ENCODE results near the gene APBA3.

Gene APBA3

GRCh38 chr19:3746371-3747056 is 15.0 kb downstream of the APBA3 start:
- DNase-seq = no peak

GRCh38 chr19:3745363-3746045 is 16.0 kb downstream of the APBA3 start:
- no peak for DNase-seq

GRCh38 chr19:3743486-3743885 is 18.0 kb downstream of the APBA3 start:
- DNase-seq = no peak

- DNase-seq = no peak
Observed at GRCh38 chr19:3740431-3740830, 21.1 kb downstream of the APBA3 start.

GRCh38 chr19:3738477-3739220 is 22.8 kb downstream of the APBA3 start:
- DNase-seq = no peak

- no peak for DNase-seq
Observed at GRCh38 chr19:3737487-3738205, 23.8 kb downstream of the APBA3 start.

GRCh38 chr19:3736106-3736724 is 25.3 kb downstream of the APBA3 start:
- no peak for DNase-seq

GRCh38 chr19:3734310-3734600 is 27.2 kb downstream of the APBA3 start:
- DNase-seq = no peak

GRCh38 chr19:3733549-3734309 is 27.8 kb downstream of the APBA3 start:
- no peak for DNase-seq

- DNase-seq = no peak
Observed at GRCh38 chr19:3732108-3732507, 29.4 kb downstream of the APBA3 start.

GRCh38 chr19:3730457-3730958 is 31.0 kb downstream of the APBA3 start:
- DNase-seq = no peak

- DNase-seq = no peak
Observed at GRCh38 chr19:3725640-3726310, 35.7 kb downstream of the APBA3 start.

- DNase-seq = no peak
Observed at GRCh38 chr19:3725121-3725520, 36.4 kb downstream of the APBA3 start.

GRCh38 chr19:3723883-3724282 is 37.6 kb downstream of the APBA3 start:
- no peak for DNase-seq

GRCh38 chr19:3723110-3723488 is 38.4 kb downstream of the APBA3 start:
- no peak for DNase-seq

GRCh38 chr19:3722443-3723109 is 38.9 kb downstream of the APBA3 start:
- DNase-seq = no peak

- no peak for DNase-seq
Observed at GRCh38 chr19:3721887-3722442, 39.5 kb downstream of the APBA3 start.

GRCh38 chr19:3721131-3721886 is 40.2 kb downstream of the APBA3 start:
- no peak for DNase-seq

- DNase-seq = no peak
Observed at GRCh38 chr19:3720349-3720917, 41.1 kb downstream of the APBA3 start.
